Thyroid gland (tissue), 4 donors: ENCODE measurements around the gene C19orf81. TPM values are rescaled to one million over a fixed set of nuclear protein-coding genes. Genes with fewer than 3 reads are reported as not detected.

ENCODE experiments used
- DNase-seq, 2 donors: peaks; one replicate each; pipeline ENCODE4 v3.0.0-alpha.2; 2019
- H3K27ac ChIP-seq, 3 donors: fragments of 200-600 bp; sonication (generic); 1 replicate in 2 of 3; 2 replicates in 1 of 3; pipeline ENCODE4 v1.5.1; 2016 to 2019; ENCODE audit warnings: mild to moderate bottlenecking in 1 of 3, moderate library complexity in 1 of 3
- H3K27me3 ChIP-seq: fragments of 200-600 bp; sonication (generic); one replicate; pipeline ENCODE4 v1.5.1; 2019
- H3K36me3 ChIP-seq, 2 donors: fragments of 200-600 bp; sonication (generic); one replicate each; pipeline ENCODE4 v1.5.1; 2016 to 2019
- H3K4me1 ChIP-seq, 2 donors: fragments of 200-600 bp; sonication (generic); one replicate each; pipeline ENCODE4 v1.5.1; 2017 to 2019
- H3K4me3 ChIP-seq, 3 donors: fragments of 200-600 bp; sonication (generic); replicated peaks in 1 of 3; 1 replicate in 2 of 3; 2 replicates in 1 of 3; pipeline ENCODE4 v1.5.1; 2016; ENCODE audit warnings: mild to moderate bottlenecking in 1 of 3
- H3K9me3 ChIP-seq: fragments of 200-600 bp; sonication (generic); one replicate; pipeline ENCODE4 v1.5.1; 2017
- POLR2A ChIP-seq, 2 donors: fragments of 450-650 bp; IDR thresholded peaks; one replicate each; pipeline ENCODE4 v1.6.1; 2017; ENCODE audit warnings: antibody characterized with exemption in 2 of 2, mild to moderate bottlenecking in 2 of 2, moderate library complexity in 1 of 2
- WGBS, 2 donors: methylation state at CpG; one replicate each; pipeline ENCODE4 v1.1.5; 2017; 5-methylcytosine and 5-hydroxymethylcytosine counted together
- intact Hi-C: fragments of 100-400 bp; cut with DNase I; formaldehyde crosslinking; loops from one replicate; pipeline ENCODE4 v1.15.1; 2023
- total RNA-seq, 4 donors: library from RNA; depleted of rRNA; stranded (reverse); fragments of >200 nt; gene quantifications; one replicate each; pipeline ENCODE4 v1.2.3, GENCODE V29; 2016
- TF ChIP-seq, protein P1 (sequence below), 6 experiments: fragments of 200-600 bp in 3 of 6; fragments of 450-650 bp in 3 of 6; sonication (generic) in 3 of 6; IDR thresholded peaks; one replicate each; pipeline ENCODE4 v1.5.1; 2016 to 2019; ENCODE audit warnings: antibody characterized with exemption in 6 of 6, mild to moderate bottlenecking in 2 of 6, inconsistent platforms in 1 of 6, moderate library complexity in 1 of 6

The C19orf81 gene
- total RNA-seq, 4 donors from 2014 or later, result 1.7 TPM; not detected in 3

DNA sequence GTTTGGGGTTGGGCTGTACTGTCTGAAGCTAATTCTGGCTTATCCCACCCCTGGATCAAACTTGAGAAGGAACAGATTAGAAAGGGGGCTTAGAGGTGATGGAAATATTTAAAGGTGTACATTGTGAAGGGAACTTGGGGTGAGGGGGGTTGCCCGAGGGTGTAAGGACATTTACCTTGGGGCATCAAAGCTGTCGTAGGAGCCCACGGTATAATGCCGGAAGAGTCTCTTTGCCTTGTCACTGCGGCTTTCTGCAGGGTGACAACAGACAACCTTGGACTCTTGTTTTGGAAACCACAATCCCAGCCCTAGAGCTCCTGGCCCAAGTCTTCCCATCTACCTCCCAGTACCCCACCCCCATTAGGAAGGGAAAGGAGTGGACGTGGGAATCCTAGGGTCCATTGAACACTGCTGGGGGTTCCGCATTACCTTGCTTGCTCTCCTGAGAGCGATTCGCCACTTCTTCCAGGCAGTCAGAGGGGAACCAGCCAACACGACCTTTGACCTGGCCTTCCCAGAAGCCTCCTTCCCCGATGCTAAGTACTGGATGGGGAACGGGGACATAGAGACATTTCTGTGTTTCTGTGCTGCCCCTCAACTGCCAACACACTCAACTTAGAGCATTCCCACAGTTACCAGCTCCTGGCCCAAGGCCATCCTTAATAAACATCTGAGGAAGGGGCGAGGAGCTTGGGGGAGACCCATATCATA, 48.3 kb downstream of the C19orf81 start:
- H3K36me3 ChIP-seq, result no peaks in the 10 kb centered on the region
- no peak overlapping the region for H3K4me3 ChIP-seq
- intact Hi-C loops, result no loop called here
- no peak for TF ChIP-seq POLR2A (IDR thresholded peaks at IDR 0.05)
- TF ChIP-seq, protein P1, sequence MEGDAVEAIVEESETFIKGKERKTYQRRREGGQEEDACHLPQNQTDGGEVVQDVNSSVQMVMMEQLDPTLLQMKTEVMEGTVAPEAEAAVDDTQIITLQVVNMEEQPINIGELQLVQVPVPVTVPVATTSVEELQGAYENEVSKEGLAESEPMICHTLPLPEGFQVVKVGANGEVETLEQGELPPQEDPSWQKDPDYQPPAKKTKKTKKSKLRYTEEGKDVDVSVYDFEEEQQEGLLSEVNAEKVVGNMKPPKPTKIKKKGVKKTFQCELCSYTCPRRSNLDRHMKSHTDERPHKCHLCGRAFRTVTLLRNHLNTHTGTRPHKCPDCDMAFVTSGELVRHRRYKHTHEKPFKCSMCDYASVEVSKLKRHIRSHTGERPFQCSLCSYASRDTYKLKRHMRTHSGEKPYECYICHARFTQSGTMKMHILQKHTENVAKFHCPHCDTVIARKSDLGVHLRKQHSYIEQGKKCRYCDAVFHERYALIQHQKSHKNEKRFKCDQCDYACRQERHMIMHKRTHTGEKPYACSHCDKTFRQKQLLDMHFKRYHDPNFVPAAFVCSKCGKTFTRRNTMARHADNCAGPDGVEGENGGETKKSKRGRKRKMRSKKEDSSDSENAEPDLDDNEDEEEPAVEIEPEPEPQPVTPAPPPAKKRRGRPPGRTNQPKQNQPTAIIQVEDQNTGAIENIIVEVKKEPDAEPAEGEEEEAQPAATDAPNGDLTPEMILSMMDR (IDR thresholded peaks at IDR 0.05), result no peak
- H3K27ac ChIP-seq, result no peak overlapping the region
- WGBS, 2 donors, result 63 to 74% methylated on average over 13 of the region's 13 CpGs
- H3K9me3 ChIP-seq, result no peaks in the 10 kb centered on the region
- H3K4me1 ChIP-seq, result no peaks in the 10 kb centered on the region
- H3K27me3 ChIP-seq, result peaks cover 5% of the 10 kb centered on the region
- DNase-seq, result no peak

DNA sequence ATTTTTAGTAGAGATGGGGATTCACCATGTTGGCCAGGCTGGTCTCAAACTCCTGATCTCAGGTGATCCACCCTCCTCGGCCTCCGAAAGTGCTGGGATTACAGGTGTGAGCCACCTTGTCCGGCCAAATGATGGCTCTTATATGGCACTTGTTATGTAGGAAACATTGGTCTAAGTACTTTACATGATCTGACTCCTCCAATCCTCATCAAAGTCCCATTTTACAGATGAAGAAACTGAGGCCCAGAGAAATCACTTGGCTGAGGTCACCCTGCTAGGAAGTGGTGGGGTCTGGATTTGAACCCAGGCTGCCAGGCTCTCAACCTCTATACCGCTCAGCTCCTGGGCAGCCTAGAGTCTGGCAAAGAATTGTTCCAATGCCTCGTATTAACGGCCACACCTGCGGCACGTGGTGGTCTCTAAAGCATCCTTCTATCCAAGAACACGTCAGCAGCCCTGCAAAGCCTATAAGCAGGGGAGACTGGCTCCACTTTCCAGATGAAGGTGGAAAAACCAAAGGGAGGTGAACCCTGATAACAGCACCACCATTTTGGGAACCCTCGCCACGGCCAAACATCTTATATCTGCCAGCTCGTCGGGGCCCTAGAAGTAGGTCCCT, 52.2 kb downstream of the C19orf81 start:
- Histone ChIP-seq H3K9me3 (no peaks in the 10 kb centered on the region), H3K27me3 (no peaks in the 10 kb centered on the region), H3K36me3 (no peaks in the 10 kb centered on the region), H3K27ac (no peak overlapping the region), H3K4me1 (no peaks in the 10 kb centered on the region), H3K4me3 (no peak overlapping the region)
- no peak for DNase-seq
- intact Hi-C loops, result no loop called here
- TF ChIP-seq, protein P1 (IDR thresholded peaks at IDR 0.05), result no peak
- TF ChIP-seq POLR2A (IDR thresholded peaks at IDR 0.05), result no peak
- 90 to 91% methylated on average over 13 of the region's 13 CpGs for WGBS, 2 donors

DNA sequence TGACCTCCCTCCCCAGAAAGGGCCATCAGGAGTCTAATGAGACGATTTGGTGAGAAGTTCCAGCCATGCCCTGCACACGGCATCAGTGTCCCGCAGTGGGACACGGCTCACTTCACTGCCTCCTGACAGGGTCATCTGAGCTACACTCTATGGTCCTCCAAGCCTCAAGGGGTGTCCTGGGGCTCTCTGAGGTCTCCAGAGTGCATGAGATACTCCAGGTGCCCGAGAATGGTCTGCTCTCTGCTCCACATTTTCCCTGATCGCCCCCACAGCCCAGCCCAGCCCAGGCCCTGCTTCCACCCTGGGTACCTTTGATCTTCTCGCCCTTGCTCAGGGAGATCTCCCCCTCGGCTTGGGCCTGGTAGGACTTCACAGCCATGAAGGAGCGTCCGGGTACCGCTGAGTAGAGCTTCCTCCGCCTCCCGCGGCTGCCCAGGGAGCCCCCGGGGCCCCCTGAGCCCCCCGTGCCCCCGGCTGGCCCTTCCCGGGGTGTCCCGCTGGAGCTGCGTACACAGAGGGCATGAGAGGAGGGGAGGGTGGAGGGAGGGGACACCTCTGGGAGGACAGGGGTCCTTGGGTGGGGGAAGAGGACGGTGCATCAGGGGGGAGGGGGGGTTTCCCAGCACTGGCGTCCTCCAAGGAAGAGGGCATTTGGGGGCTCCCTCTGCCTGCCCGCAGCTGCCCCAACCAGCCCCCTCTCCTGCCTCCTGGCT, 53.1 kb downstream of the C19orf81 start:
- Histone ChIP-seq H3K4me3 (no peak overlapping the region), H3K27ac (no peak overlapping the region), H3K27me3 (no peaks in the 10 kb centered on the region), H3K4me1 (no peaks in the 10 kb centered on the region), H3K9me3 (no peaks in the 10 kb centered on the region), H3K36me3 (no peaks in the 10 kb centered on the region)
- intact Hi-C loops, result no loop called here
- WGBS, 2 donors, result 28 to 44% methylated on average over 14 to 17 of the region's 23 CpGs
- TF ChIP-seq POLR2A (IDR thresholded peaks at IDR 0.05), result no peak
- TF ChIP-seq, protein P1 (IDR thresholded peaks at IDR 0.05), result no peak
- DNase-seq, result no peak

DNA sequence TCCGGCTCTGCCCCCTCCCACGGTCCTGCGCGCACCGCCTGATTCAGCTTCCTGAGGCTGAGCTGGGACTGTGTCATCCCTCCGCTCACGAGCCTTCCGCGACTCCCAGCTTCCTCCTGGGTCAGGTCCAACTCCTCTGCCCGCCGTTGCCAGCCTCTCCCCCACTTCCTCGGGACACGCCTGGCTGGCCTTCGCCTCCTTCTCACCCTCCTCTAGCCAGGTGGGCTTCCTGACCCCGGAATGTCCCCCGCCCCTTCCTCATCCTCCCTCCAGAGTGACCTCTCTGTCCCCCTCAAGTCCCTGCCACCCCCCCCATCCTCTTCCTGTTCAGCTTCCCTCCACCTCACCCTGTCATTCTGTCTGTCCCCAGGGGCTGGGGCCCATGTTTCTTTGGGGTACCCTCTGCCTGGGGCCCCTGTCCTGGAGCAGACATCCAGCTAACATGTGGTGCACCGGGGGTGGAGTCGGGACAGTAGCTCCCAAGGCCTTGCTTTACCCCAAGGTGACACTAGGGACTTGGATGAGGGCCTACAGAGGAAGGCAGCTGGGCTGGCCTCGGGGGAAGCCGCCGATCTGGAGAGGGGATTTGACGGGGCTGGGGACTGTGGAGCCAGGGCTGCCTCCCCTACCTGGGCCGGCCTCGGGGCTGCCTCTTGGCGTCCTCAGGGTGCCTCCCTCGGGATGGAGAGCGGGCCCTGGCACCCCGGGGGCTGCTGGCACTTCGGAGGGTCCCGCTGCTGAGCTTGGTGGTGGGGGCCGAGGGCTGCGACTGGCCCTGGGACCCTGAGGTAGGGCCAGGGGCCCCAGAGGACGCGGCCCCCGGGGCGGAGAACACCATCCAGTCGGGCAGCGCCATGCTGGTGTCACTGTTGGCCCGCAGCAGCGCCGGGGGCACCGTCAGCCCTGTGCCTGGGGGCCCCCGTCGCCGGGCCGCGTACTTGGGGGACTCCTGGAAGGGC, 53.9 kb downstream of the C19orf81 start:
- no peak overlapping the region for H3K27ac ChIP-seq
- no peaks in the 10 kb centered on the region for H3K27me3 ChIP-seq
- intact Hi-C loops, result no loop called here
- H3K4me3 ChIP-seq, result no peak overlapping the region
- TF ChIP-seq, protein P1 (IDR thresholded peaks at IDR 0.05), result no peak
- no peak for TF ChIP-seq POLR2A (IDR thresholded peaks at IDR 0.05)
- no peaks in the 10 kb centered on the region for H3K36me3 ChIP-seq
- no peaks in the 10 kb centered on the region for H3K4me1 ChIP-seq
- DNase-seq, result no peak
- H3K9me3 ChIP-seq, result no peaks in the 10 kb centered on the region
- 45 to 50% methylated on average over 32 to 34 of the region's 47 CpGs for whole genome bisulfite sequencing, 2 donors
